GM10248 (cell line): ENCODE measurements around the gene GALNT8.
"Not testable (repeated sequence)": the region's sequence is repeated elsewhere in the genome, so short reads cannot be mapped to it uniquely, and the experiment has no call there.

ENCODE experiments used
- CTCF ChIA-PET: fragments of 300-600 bp; sonication (Branson Sonifier 250); formaldehyde crosslinking; extraction: SDS; loops from one replicate; lab custom pipeline; 2021; ENCODE audit warnings: antibody characterized with exemption; lab: Yijun Ruan, JAX
- POLR2A ChIA-PET: fragments of 350-650 bp; sonication (Branson Sonifier 250); formaldehyde crosslinking; extraction: SDS; loops from one replicate; lab custom pipeline; 2020; ENCODE audit warnings: antibody characterized with exemption; lab: Yijun Ruan, JAX
- DNase-seq: peaks from one replicate; pipeline ENCODE4 v3.0.0; 2012; ENCODE audit errors: extremely low spot score
- CTCF ChIP-seq: IDR thresholded peaks from 2 replicates; pipeline ENCODE4 v1.5.1; 2012; ENCODE audit warnings: mild to moderate bottlenecking, low read depth; ENCODE audit errors: extremely low read depth, missing control alignments, control extremely low read depth

GALNT8 gene

GRCh38 chr12:4745249-4745648 lies 25.0 kb downstream of the GALNT8 start:
- POLR2A ChIA-PET, result no interaction called here
- no peak for TF ChIP-seq CTCF
- CTCF ChIA-PET, result no interaction called here
- no peak for DNase-seq

- DNase-seq, CTCF ChIA-PET, POLR2A ChIA-PET: not testable (repeated sequence)
Observed at GRCh38 chr12:4751654-4752053, 31.5 kb downstream of the GALNT8 start.

- ChIA-PET POLR2A (no interaction called here), CTCF (interaction anchor here (2.0 kb wide), 1 partner anchor 27 kb away, joined by 6 read pairs; no protein-coding TSS in a partner anchor)
- TF ChIP-seq CTCF, result no peak
- no peak for DNase-seq
Observed at GRCh38 chr12:4762773-4763172, 42.6 kb downstream of the GALNT8 start.

GRCh38 chr12:4763549-4763948 lies 43.3 kb downstream of the GALNT8 start:
- TF ChIP-seq CTCF, result no peak
- DNase-seq, result no peak
- ChIA-PET POLR2A (no interaction called here), CTCF (no interaction called here)

- TF ChIP-seq CTCF, result no peak
- ChIA-PET CTCF (interaction anchor here (1.3 to 2.8 kb wide), 2 partner anchors 8 to 11 kb away, joined by 4 to 22 read pairs; no protein-coding TSS in a partner anchor), POLR2A (no interaction called here)
- DNase-seq, result no peak
Observed at GRCh38 chr12:4766445-4766844, 46.2 kb downstream of the GALNT8 start.

- ChIA-PET CTCF (interaction anchor here (2.8 kb wide), 1 partner anchor 9 kb away, joined by 22 read pairs; no protein-coding TSS in a partner anchor), POLR2A (no interaction called here)
- no peak for TF ChIP-seq CTCF
Observed at GRCh38 chr12:4767186-4767585, 47.0 kb downstream of the GALNT8 start.

GRCh38 chr12:4768341-4768740 lies 48.1 kb downstream of the GALNT8 start:
- POLR2A ChIA-PET, result no interaction called here
- TF ChIP-seq CTCF, result no peak
- no peak for DNase-seq
- CTCF ChIA-PET, result interaction anchor here (2.8 kb wide), 1 partner anchor 10 kb away, joined by 22 read pairs; no protein-coding TSS in a partner anchor

More at GRCh38 chr12:4767186-4767585, 47.0 kb downstream of the GALNT8 start:
- no peak for DNase-seq
